Midbrain (tissue), 1 donor: ENCODE measurements around the gene DPPA5.
"Not testable (repeated sequence)": the region's sequence is repeated elsewhere in the genome, so short reads cannot be mapped to it uniquely, and the experiment has no call there.

Experiments used
- DNase-seq: peaks from one replicate; lab custom pipeline; 2025; lab: John Stamatoyannopoulos, UW

The DPPA5 gene

GRCh38 chr6:73364121-73364520 lies 10.0 kb upstream of the DPPA5 start:
- DNase-seq = no peak

DNA sequence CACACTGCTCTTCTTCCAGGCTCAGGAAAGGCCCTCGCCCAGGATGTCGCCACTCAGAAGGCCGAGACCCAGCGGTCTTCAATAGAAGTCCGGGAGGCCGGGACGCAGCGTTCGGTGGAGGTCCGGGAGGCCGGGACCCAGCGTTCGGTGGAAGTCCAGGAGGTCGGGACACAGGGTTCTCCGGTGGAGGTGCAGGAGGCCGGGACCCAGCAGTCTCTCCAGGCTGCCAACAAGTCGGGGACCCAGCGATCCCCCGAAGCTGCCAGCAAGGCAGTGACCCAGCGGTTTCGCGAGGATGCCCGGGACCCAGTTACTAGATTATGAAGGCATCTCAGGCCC lies 9.4 kb upstream of the DPPA5 start:
- no peak for DNase-seq

- DNase-seq = no peak
Observed at GRCh38 chr6:73362869-73363536, 8.9 kb upstream of the DPPA5 start.

GRCh38 chr6:73362358-73362757 lies 8.3 kb upstream of the DPPA5 start, which contains the start of gene KHDC3L:
TSS of gene KHDC3L (plus strand) at chr6:73362658. CDS start at chr6:73362730, 72 bp downstream.
- DNase-seq = no peak

GRCh38 chr6:73349311-73349710 lies 4.8 kb downstream of the DPPA5 start:
- DNase-seq = no peak

DNA sequence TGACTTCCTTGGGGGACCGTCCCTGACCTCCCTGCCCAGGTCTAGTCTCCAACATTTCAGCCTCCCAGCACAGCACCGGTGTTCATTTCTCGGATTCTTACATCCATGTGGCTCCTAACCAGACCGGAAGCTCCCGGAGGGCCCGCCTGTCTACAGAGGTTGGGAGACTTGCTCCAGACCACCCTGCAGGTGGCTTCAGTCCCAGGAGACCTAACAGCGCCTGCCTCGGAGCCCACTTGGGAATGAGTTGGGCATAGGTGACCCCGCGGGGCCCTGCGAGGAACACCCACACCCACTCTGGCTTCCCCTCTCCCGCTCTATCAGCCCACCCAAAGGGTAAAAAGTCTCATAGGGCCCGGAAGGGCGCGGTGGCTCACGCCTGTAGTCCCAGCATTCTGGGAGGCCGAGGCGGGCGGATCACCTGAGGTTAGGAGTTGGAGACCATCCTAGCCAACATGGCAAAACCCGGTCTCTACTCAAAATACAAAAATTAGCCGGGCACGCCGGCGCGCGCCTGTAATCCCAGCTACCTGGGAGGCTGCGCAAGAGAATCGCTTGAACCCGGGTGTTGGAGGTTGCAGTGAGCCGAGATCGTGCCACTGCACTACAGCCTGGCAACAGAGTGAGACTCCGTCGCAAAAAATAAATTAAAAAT lies 5.4 kb downstream of the DPPA5 start:
- no peak for DNase-seq

DNA sequence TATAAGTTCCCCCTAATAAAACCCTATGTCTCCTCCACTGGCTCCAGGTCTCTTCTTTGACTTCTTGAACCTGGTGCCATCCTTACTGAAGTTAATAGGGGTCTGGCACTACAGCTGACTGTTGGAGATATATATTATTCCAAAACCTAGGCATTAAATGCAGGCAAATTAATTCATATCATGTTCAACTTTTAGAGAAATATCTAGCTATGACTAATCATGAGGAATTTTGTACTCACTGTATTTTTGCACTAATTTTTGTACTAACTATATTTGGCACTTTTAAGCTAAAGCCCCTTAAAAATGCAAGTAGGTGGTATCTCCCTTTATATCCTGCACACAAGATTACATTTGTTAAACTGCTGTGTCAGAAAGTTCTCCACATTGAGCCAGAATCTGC lies 10.9 kb downstream of the DPPA5 start:
- DNase-seq = no peak

DNA sequence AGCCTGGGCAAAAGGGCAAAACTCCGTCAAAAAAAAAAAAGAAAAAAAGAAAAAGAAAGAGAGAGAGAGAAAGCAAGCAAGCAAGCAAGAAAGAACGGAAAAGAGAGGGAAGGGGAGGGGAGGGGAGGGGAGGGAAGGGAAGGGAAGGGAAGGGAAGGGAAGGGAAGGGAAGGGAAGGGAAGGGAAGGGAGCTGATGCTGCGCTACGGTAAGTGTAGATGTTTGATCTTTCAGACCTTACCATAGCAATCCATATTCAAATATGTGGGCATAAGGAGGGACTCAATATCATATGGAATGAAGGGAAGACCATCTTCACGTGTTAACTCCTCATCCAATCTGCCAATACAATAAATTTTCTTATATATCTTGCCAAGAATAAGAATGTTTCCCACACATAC lies 11.9 kb downstream of the DPPA5 start:
- no peak for DNase-seq

GRCh38 chr6:73341335-73341734 lies 12.7 kb downstream of the DPPA5 start:
- DNase-seq = no peak

DNA sequence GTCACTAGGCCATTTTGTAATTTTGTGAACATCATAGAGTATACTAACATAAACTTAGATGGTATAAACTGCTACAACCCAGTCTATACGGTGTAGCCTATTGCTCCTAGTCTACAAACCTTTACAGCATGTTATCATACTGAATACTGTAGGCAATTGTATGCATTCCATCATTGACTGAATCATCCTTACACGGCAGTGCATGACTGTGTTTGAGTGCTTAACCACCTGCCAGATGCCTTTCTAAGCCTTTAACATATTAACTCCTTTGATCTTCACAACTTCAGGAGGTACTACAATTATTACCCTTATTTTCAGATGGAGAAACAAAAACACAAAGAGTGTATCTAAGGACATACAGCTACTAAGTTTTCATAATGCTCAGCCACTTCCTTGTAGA lies 14.0 kb downstream of the DPPA5 start:
- no peak for DNase-seq

DNA sequence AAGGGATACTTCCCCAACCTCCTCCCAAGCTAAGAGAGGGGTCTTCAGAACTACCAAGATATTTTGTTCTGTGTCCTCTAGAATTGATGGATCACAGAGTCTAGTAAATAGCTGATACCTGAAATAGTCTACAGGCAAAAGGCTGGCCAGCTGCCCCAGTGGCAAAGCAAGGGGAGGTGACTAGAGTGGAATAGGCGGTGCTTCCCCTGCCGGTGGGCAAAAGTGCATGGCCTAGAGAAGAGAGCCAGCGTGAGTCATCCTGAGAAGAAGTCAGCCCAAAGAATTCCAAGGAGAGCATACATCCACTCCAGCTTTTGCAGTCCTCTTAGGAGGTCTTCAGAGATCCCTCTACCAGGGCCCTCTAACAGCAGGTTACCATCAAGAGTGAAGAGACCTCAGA lies 14.7 kb downstream of the DPPA5 start:
- DNase-seq = no peak

GRCh38 chr6:73329201-73329600 lies 24.9 kb downstream of the DPPA5 start:
- no peak for DNase-seq

GRCh38 chr6:73328790-73329189 lies 25.3 kb downstream of the DPPA5 start:
- DNase-seq = no peak

GRCh38 chr6:73325656-73326055 lies 28.4 kb downstream of the DPPA5 start:
- no peak for DNase-seq

DNA sequence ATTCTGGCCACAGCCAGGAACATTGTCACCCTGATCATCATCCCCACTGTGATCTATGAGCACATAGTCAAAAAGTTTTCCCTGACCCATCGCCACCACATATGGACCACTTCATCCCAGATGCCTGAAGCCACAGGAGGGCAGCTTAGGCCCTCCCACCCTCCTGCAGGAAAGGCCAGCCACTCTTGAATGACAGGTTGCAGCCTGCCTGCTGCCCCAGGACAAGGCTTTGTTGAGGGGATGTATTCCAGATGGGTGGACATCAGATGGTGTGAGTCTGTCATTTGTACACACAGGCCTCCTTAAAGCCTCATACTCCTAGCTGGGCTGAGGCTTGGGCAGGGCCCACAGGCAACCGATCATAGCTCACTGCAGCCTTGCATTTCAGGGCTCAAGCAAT lies 30.8 kb downstream of the DPPA5 start:
- DNase-seq = no peak

DNA sequence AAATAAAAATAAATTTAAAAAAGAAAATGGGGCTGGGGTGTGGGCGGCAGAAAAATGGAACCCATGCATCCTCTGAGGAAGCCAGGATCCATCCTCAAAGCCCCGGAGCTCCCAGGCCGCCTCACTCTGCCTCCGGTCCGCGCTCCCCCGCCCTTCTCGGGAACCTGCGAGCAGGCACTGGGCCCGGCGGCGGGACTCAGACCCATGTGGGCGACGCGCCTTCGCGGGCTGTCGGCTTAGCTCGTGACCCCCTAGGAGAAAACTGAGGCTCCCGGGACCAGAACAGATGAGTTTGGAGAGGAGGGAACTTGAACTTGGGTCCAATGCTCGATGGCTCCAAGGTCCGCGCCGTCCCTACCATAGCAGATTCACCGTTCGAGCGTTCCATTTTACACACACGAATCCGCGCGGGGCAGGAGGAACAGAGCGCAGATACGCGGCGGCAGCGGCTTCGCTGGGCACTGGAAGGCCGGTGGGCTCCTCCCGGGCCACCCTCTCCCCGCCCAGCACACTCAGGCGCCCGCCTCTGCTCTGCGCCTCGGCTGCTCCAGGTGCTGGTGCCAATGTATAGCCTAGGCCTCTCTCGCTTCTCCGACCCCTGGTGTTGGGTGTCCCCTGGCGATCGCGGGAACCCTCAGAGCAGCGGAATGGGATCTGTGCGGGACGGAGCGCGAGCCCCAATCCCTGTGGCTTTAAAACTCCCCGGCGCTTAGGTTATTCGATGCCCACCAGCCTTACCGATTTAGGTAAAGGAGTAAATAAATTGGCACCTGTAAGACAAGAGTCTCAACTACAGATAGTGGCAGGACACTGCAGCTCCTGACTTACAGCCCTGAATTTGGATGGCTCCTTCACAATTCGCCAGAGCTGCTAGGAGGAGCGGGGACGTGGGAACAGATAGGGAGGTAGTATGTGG lies 39.2 kb downstream of the DPPA5 start:
- DNase-seq = no peak

DNA sequence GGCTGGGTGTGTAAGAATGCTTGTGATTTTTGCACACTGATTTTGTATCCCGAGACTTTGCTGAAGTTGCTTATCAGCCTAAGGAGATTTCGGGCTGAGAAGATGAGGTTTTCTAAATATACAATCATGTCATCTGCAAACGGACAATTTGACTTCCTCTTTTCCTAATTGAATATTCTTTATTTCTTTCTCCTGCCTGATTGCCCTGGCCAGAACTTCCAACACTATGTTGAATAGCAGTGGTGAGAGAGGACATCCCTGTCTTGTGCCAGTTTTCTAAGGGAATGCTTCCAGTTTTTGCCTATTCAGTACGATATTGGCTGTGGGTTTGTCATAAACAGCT lies 43.6 kb downstream of the DPPA5 start:
- not testable (repeated sequence) for DNase-seq

GRCh38 chr6:73309785-73310502 lies 44.1 kb downstream of the DPPA5 start:
- DNase-seq = peak; percentile 36

- DNase-seq = peak; percentile 4
Observed at GRCh38 chr6:73309535-73309784, 44.6 kb downstream of the DPPA5 start.

- DNase-seq = no peak
Observed at GRCh38 chr6:73308712-73309534, 45.2 kb downstream of the DPPA5 start.

GRCh38 chr6:73303773-73304172 lies 50.3 kb downstream of the DPPA5 start:
- DNase-seq = not testable (repeated sequence)
